ENCODE results near the gene LRRC26. TPM values are rescaled to one million over a fixed set of nuclear protein-coding genes. Genes with fewer than 3 reads are reported as not detected.

The LRRC26 gene
- total RNA-seq, 1 donor from 2014 or later: not detected

GRCh38 chr9:137173796-137174664 is 4.2 kb upstream of the LRRC26 start:
- H3K9me3 Mint-ChIP-seq: no peaks in the 10 kb centered on the region
- peaks cover 69% of the 10 kb centered on the region for H3K27me3 Mint-ChIP-seq (ENCODE audit: low read depth)
- H3K4me1 Mint-ChIP-seq: no peaks in the 10 kb centered on the region
- no peak for TF ChIP-seq CTCF (IDR thresholded peaks at IDR 0.05; ENCODE audit: unreplicated experiment)
- no peak overlapping the region for H3K4me3 Mint-ChIP-seq
- no peak overlapping the region for H3K27ac Mint-ChIP-seq
- peaks cover 5% of the 10 kb centered on the region for H3K36me3 Mint-ChIP-seq
- no peak for DNase-seq (ENCODE audit: low spot score in 2 of 2, unreplicated experiment in 2 of 2)

DNA sequence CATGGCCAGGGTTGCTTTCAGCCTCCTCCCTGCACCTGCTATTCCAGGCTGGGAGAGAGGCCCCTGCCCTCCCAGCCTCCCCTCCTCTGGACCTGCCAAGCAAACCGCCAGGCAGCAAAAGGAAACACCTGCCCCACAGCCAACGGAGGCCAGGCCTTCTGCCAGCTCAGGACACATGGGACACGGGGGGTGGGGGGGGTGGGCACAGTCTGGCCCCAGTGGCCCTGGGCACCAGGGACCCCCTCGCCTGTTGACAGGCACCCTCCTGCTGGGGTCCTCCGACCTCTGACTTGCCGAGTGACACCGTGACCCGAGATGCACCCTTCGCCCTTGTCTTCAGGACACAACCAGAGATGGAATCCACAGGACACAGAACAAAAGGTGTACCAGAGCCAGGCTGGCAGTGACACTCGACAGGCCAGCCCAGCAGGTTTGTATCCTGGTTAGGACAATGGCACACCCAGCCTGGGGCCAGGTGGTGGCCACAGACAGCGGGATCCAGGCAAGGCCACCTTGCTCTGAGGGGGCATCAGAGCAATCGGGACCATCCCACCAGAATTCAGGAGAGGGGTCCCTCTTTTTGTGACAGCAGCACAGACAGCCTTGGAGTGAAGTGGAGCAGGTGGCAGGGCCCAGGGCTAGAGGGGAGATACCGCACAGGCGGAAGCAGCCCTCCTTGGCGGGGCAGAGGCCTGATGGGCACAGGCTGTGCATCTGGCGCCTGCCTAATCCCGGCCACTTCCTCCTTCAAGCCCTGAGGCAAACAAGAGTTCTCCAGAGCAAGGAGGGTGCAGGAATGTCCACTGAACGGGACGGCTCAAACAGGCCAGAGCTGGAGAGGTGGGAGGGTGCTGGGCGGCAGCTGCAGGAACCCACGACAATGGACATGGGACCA is 3.3 kb upstream of the LRRC26 start:
- Mint-ChIP-seq H3K4me1 (peaks cover 1% of the 10 kb centered on the region), H3K27me3 (ENCODE audit: low read depth) (peaks cover 74% of the 10 kb centered on the region), H3K27ac (no peak overlapping the region), H3K36me3 (peaks cover 5% of the 10 kb centered on the region), H3K4me3 (no peak overlapping the region), H3K9me3 (no peaks in the 10 kb centered on the region)
- TF ChIP-seq CTCF (IDR thresholded peaks at IDR 0.05; ENCODE audit: unreplicated experiment): no peak
- DNase-seq (ENCODE audit: low spot score in 2 of 2, unreplicated experiment in 2 of 2): no peak

GRCh38 chr9:137171149-137171900 is 1.5 kb upstream of the LRRC26 start:
- TF ChIP-seq CTCF (IDR thresholded peaks at IDR 0.05; ENCODE audit: unreplicated experiment): no peak
- H3K36me3 Mint-ChIP-seq: no peaks in the 10 kb centered on the region
- DNase-seq (ENCODE audit: low spot score in 2 of 2, unreplicated experiment in 2 of 2): no peak
- peaks cover 1% of the 10 kb centered on the region for H3K4me1 Mint-ChIP-seq
- no peaks in the 10 kb centered on the region for H3K9me3 Mint-ChIP-seq
- H3K27ac Mint-ChIP-seq: no peak overlapping the region
- H3K4me3 Mint-ChIP-seq: no peak overlapping the region
- peaks cover 86% of the 10 kb centered on the region for H3K27me3 Mint-ChIP-seq (ENCODE audit: low read depth)

- no peak for TF ChIP-seq CTCF (IDR thresholded peaks at IDR 0.05; ENCODE audit: unreplicated experiment)
- H3K4me1 Mint-ChIP-seq: peaks cover 1% of the 10 kb centered on the region
- no peak for DNase-seq (ENCODE audit: low spot score in 2 of 2, unreplicated experiment in 2 of 2)
- peaks cover 86% of the 10 kb centered on the region for H3K27me3 Mint-ChIP-seq (ENCODE audit: low read depth)
- no peaks in the 10 kb centered on the region for H3K36me3 Mint-ChIP-seq
- H3K27ac Mint-ChIP-seq: no peak overlapping the region
- no peak overlapping the region for H3K4me3 Mint-ChIP-seq
- no peaks in the 10 kb centered on the region for H3K9me3 Mint-ChIP-seq
These were observed 766 bp upstream of the LRRC26 start for GRCh38 chr9:137170486-137171148.
